B cell (primary cell): Measurements from ENCODE around the gene DAG1. TPM values are rescaled to one million over a fixed set of nuclear protein-coding genes. Genes with fewer than 3 reads are reported as not detected.

ENCODE experiments used
- ATAC-seq: fragments of 200-7000 bp; cut with Tn5 transposase; one replicate; pipeline ENCODE4 v1.10.0; 2021; ENCODE audit warnings: low read depth, mild to moderate bottlenecking, moderate number of reproducible peaks, moderate library complexity
- CTCF ChIA-PET: fragments of 350-600 bp; sonication (Branson Sonifier 250); formaldehyde crosslinking; loops from one replicate; lab custom pipeline; 2021; ENCODE audit warnings: antibody characterized with exemption, inconsistent platforms; lab: Charles Lee
- POLR2A ChIA-PET: fragments of 350-600 bp; sonication (Branson Sonifier 250); formaldehyde crosslinking; loops from one replicate; lab custom pipeline; 2021; ENCODE audit warnings: antibody characterized with exemption; lab: Charles Lee
- DNase-seq: peaks from one replicate; pipeline ENCODE4 v3.0.0; 2013
- H2AFZ ChIP-seq: 2 replicates; pipeline ENCODE4 v1.6.1; 2012; ENCODE audit warnings: mild to moderate bottlenecking, low read depth, low read length; ENCODE audit not compliant: insufficient read depth, poor library complexity, severe bottlenecking
- H3K27ac ChIP-seq, 2 donors: 1 replicate in 1 of 2; 2 replicates in 1 of 2; pipeline ENCODE4 v1.5.1; 2012 to 2013; ENCODE audit warnings: low read length in 2 of 2, mild to moderate bottlenecking in 2 of 2, moderate library complexity in 1 of 2
- H3K27me3 ChIP-seq, 4 experiments: fragments of 200-600 bp in 1 of 4; sonication (generic) in 1 of 4; replicated peaks in 1 of 4; 1 replicate in 2 of 4; 2 replicates in 2 of 4; pipeline versions ENCODE4 v1.6.1 to v1.7.0; 2013 to 2016; ENCODE audit warnings: low read length in 3 of 4, mild to moderate bottlenecking in 2 of 4, mixed read lengths in 1 of 4, moderate library complexity in 1 of 4; ENCODE audit not compliant: insufficient read depth in 4 of 4, control insufficient read depth in 3 of 4; ENCODE audit errors: control extremely low read depth in 1 of 4
- H3K36me3 ChIP-seq, 2 experiments: replicated peaks in 1 of 2; 1 replicate in 1 of 2; 2 replicates in 1 of 2; pipeline versions ENCODE4 v1.6.1 to v1.7.1; 2013; ENCODE audit warnings: low read length in 1 of 2; ENCODE audit not compliant: insufficient read depth in 2 of 2, control insufficient read depth in 1 of 2; ENCODE audit errors: control extremely low read depth in 1 of 2, extremely low read depth in 1 of 2
- H3K4me1 ChIP-seq, 2 donors: fragments of 200-600 bp in 1 of 2; sonication (generic) in 1 of 2; 1 replicate in 1 of 2; 2 replicates in 1 of 2; pipeline versions ENCODE4 v1.5.1 to v1.6.1; 2013 to 2017; ENCODE audit warnings: low read length in 2 of 2; ENCODE audit not compliant: control insufficient read depth in 2 of 2, insufficient read depth in 2 of 2
- H3K4me2 ChIP-seq: replicated peaks from 2 replicates; pipeline ENCODE3; 2012; ENCODE audit warnings: mild to moderate bottlenecking, low read depth, low read length; ENCODE audit not compliant: poor library complexity, severe bottlenecking
- H3K4me3 ChIP-seq, 5 experiments: fragments of 200-600 bp in 1 of 5; sonication (generic) in 1 of 5; 1 replicate in 3 of 5; 2 replicates in 2 of 5; pipeline versions ENCODE4 v1.5.1 to v1.7.0; 2011 to 2016; ENCODE audit warnings: low read length in 4 of 5, mild to moderate bottlenecking in 4 of 5, low read depth in 2 of 5, control low read depth in 1 of 5, moderate library complexity in 1 of 5; ENCODE audit not compliant: insufficient read depth in 1 of 5; ENCODE audit errors: control extremely low read depth in 1 of 5, extremely low read depth in 1 of 5
- H3K79me2 ChIP-seq: fragments of 200-600 bp; sonication (generic); one replicate; pipeline ENCODE4 v1.6.0; 2016; ENCODE audit warnings: low read length; ENCODE audit not compliant: control insufficient read depth, insufficient read depth
- H3K9ac ChIP-seq: fragments of 200-600 bp; sonication (generic); 2 replicates; pipeline ENCODE4 v1.6.1; 2017; ENCODE audit warnings: mild to moderate bottlenecking, low read length, moderate library complexity
- H3K9me3 ChIP-seq, 3 donors: one replicate each; pipeline versions ENCODE4 v1.6.1 to v1.7.1; 2013; ENCODE audit warnings: low read length in 2 of 3; ENCODE audit not compliant: control insufficient read depth in 2 of 3, insufficient read depth in 1 of 3; ENCODE audit errors: control extremely low read depth in 1 of 3
- H4K20me1 ChIP-seq: 2 replicates; pipeline ENCODE4 v1.6.0; 2012; ENCODE audit warnings: mild to moderate bottlenecking, low read length; ENCODE audit not compliant: insufficient read depth, control insufficient read depth, poor library complexity, severe bottlenecking
- H3K27ac Mint-ChIP-seq: one replicate; pipeline ENCODE4 v1.8.0; 2021; ENCODE audit warnings: mixed read lengths
- H3K27me3 Mint-ChIP-seq: one replicate; pipeline ENCODE4 v1.8.0; 2021; ENCODE audit warnings: mixed read lengths
- H3K4me1 Mint-ChIP-seq: one replicate; pipeline ENCODE4 v1.8.0; 2021; ENCODE audit warnings: mixed read lengths
- H3K4me3 Mint-ChIP-seq: one replicate; pipeline ENCODE4 v1.8.0; 2021; ENCODE audit warnings: mixed read lengths
- H3K9me3 Mint-ChIP-seq: one replicate; pipeline ENCODE4 v1.8.0; 2022; ENCODE audit warnings: mixed read lengths; ENCODE audit not compliant: insufficient read depth
- EZH2 ChIP-seq: IDR thresholded peaks from 2 replicates; pipeline ENCODE4 v1.6.1; 2012; ENCODE audit warnings: borderline replicate concordance, low read depth, mild to moderate bottlenecking, moderate library complexity, low read length; ENCODE audit not compliant: insufficient read depth, poor library complexity, severe bottlenecking
- WGBS: methylation state at CpG from one replicate; pipeline ENCODE4 v1.1.5; 2013; ENCODE audit warnings: missing lambda C conversion rate; ENCODE audit not compliant: insufficient coverage; 5-methylcytosine and 5-hydroxymethylcytosine counted together
- intact Hi-C: fragments of 100-400 bp; cut with micrococcal nuclease; formaldehyde crosslinking; loops from one replicate; pipeline ENCODE4 v1.10.0; 2022
- polyA plus RNA-seq: library from polyadenylated mRNA; depleted of rRNA; stranded (reverse); fragments of >200 nt; gene quantifications from 2 replicates; pipeline ENCODE4 v1.2.3, GENCODE V29; 2012
- total RNA-seq, 2 donors: library from RNA; stranded (reverse); fragments of 120-200 nt in 1 of 2; gene quantifications; 1 replicate in 1 of 2; 2 replicates in 1 of 2; pipeline versions ENCODE4 v1.2.3 to v1.2.4, GENCODE V29; 2013 to 2022
- TF ChIP-seq, protein P1 (sequence below): fragments of 200-600 bp; IDR thresholded peaks from one replicate; pipeline ENCODE4 v1.8.0; 2022; ENCODE audit warnings: antibody characterized with exemption, mild to moderate bottlenecking

The DAG1 gene
- total and polyA plus RNA-seq, 2 donors (not counting 1 experiment from before 2014, with no cell fraction given): 9.6 to 27.2 TPM

DNA sequence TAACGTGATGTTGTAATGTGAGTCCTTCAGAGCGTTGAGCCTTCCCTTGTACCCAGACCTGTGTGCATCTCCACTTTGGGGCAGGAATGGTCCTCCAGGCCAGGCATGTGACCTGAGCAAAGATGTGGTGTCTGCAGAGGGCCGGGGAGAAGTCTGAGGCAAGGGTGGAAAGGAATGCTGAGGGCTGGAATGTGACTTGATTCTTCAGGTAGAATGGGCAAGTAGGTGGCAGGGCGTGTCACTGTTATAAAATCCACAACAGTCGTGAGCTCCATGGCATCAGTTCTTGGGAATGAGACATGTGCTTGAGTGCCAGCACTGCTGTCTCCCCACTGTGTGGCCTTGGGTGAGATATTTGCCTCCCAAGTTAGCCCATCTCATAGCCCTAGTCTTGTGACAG lies 60.2 kb downstream of the DAG1 start:
- Histone ChIP-seq H3K9me3 (no peaks in the 10 kb centered on the region), H3K4me3 (no peak overlapping the region), H3K36me3 (peaks cover 0 to 35% of the 10 kb centered on the region in 2 experiments), H3K27ac (no peak overlapping the region), H3K9ac (no peak overlapping the region), H3K27me3 (no peaks in the 10 kb centered on the region), H3K4me2 (no peak overlapping the region), H3K4me1 (no peaks in the 10 kb centered on the region), H3K79me2 (peaks cover 23% of the 10 kb centered on the region), H2AFZ (no peak overlapping the region), H4K20me1 (peaks cover 18% of the 10 kb centered on the region)
- H3K4me3 Mint-ChIP-seq: no peak overlapping the region
- H3K27ac Mint-ChIP-seq: no peak overlapping the region
- DNase-seq: no peak
- ATAC-seq: no peak
- CTCF ChIA-PET: interaction anchor here (1.5 to 2.8 kb wide), 2 partner anchors 10 to 142 kb away, joined by 5 to 11 read pairs; no protein-coding TSS in a partner anchor
- H3K9me3 Mint-ChIP-seq: no peaks in the 10 kb centered on the region
- no peak for TF ChIP-seq EZH2
- TF ChIP-seq, protein P1, sequence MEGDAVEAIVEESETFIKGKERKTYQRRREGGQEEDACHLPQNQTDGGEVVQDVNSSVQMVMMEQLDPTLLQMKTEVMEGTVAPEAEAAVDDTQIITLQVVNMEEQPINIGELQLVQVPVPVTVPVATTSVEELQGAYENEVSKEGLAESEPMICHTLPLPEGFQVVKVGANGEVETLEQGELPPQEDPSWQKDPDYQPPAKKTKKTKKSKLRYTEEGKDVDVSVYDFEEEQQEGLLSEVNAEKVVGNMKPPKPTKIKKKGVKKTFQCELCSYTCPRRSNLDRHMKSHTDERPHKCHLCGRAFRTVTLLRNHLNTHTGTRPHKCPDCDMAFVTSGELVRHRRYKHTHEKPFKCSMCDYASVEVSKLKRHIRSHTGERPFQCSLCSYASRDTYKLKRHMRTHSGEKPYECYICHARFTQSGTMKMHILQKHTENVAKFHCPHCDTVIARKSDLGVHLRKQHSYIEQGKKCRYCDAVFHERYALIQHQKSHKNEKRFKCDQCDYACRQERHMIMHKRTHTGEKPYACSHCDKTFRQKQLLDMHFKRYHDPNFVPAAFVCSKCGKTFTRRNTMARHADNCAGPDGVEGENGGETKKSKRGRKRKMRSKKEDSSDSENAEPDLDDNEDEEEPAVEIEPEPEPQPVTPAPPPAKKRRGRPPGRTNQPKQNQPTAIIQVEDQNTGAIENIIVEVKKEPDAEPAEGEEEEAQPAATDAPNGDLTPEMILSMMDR: no peak
- POLR2A ChIA-PET: no interaction called here
- intact Hi-C loops: no loop called here
- WGBS: 97% methylated on average over 4 of the region's 5 CpGs
- H3K4me1 Mint-ChIP-seq: no peaks in the 10 kb centered on the region
- H3K27me3 Mint-ChIP-seq: no peaks in the 10 kb centered on the region

DNA sequence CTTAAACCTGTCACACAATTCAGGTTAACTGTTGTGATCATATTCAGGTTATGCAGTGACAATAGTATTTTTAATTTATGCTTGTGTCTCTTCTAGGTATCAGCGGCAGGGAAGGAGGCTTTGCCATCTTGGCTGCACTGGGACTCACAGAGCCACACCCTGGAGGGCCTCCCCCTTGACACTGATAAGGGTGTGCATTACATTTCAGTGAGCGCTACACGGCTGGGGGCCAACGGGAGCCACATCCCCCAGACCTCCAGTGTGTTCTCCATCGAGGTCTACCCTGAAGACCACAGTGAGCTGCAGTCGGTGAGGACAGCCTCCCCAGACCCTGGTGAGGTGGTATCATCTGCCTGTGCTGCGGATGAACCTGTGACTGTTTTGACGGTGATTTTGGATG lies 60.6 kb downstream of the DAG1 start:
- TF ChIP-seq, protein P1: no peak
- peaks cover 21% of the 10 kb centered on the region for H3K79me2 ChIP-seq
- H3K27me3 Mint-ChIP-seq: no peaks in the 10 kb centered on the region
- H3K4me3 Mint-ChIP-seq: no peak overlapping the region
- peaks cover 0 to 35% of the 10 kb centered on the region in 2 experiments for H3K36me3 ChIP-seq
- no peak overlapping the region for H3K9ac ChIP-seq
- no peak overlapping the region for H3K27ac ChIP-seq
- no peak overlapping the region for H2AFZ ChIP-seq
- no peak overlapping the region for H3K4me2 ChIP-seq
- H3K4me1 ChIP-seq: no peaks in the 10 kb centered on the region
- H3K27me3 ChIP-seq: no peaks in the 10 kb centered on the region
- intact Hi-C loops: no loop called here
- H4K20me1 ChIP-seq: peaks cover 18% of the 10 kb centered on the region
- no peak overlapping the region for H3K27ac Mint-ChIP-seq
- H3K9me3 ChIP-seq: no peaks in the 10 kb centered on the region
- no peak overlapping the region for H3K4me3 ChIP-seq
- ATAC-seq: no peak
- DNase-seq: no peak
- no peaks in the 10 kb centered on the region for H3K4me1 Mint-ChIP-seq
- POLR2A ChIA-PET: no interaction called here
- 99% methylated on average over 8 of the region's 8 CpGs for WGBS
- no peaks in the 10 kb centered on the region for H3K9me3 Mint-ChIP-seq
- CTCF ChIA-PET: interaction anchor here (1.5 to 2.8 kb wide), 2 partner anchors 9 to 141 kb away, joined by 5 to 11 read pairs; no protein-coding TSS in a partner anchor
